Kasumi-1 (cell line): ENCODE measurements around the gene PIK3CB.
"Not testable (repeated sequence)": the region's sequence is repeated elsewhere in the genome, so short reads cannot be mapped to it uniquely, and the experiment has no call there.

ENCODE experiments used
- DNase-seq, 2 experiments: peaks; one replicate each; lab custom pipeline; 2025; lab: John Stamatoyannopoulos, UW

The PIK3CB gene

GRCh38 chr3:138608322-138609135 is 226.2 kb downstream of the PIK3CB start, which contains the start of gene FAIM:
FAIM (plus strand) TSS chr3:138608771; CDS start chr3:138619727, 10,956 bp downstream.
- peak in 1 of 2 experiments; percentile 32 for DNase-seq

DNA sequence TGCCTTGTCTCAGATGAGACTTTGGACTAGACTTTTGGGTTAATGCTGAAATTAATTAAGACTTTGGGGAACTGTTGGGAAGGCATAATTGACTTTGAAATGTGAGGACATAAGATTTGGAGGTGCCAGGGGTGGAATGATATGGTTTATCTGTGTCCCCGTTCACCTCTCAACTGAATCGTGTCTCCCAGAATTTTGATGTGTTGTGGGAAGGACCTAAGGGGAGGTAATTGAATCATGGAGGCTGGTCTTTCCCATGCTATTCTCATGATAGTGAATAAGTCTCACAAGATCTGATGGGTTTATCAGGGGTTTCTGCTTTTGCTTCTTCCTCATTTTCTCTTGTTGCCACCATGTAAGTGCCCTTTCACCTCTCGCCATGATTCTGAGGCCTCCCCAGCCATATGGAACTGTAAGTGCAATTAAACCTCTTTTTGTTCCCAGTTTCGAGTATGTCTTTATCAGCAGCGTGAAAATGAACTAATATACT is 230.6 kb downstream of the PIK3CB start:
- not testable (repeated sequence) for DNase-seq
